Measurements from ENCODE around the gene CEP128.

The CEP128 gene

GRCh38 chr14:80781972-80782367 is 159.6 kb downstream of the CEP128 start (continued):
- TF ChIP-seq ZNF510 (tag by site-specific recombination; IDR thresholded peaks at IDR 0.05; ENCODE audit: insufficient replicate concordance) (no peak), ZNF202 (tag by site-specific recombination; IDR thresholded peaks at IDR 0.05; ENCODE audit: borderline replicate concordance) (no peak), ZNF621 (tag by site-specific recombination; IDR thresholded peaks at IDR 0.05) (no peak), ZNF610 (tag by site-specific recombination; IDR thresholded peaks at IDR 0.05; ENCODE audit: borderline replicate concordance) (no peak)

GRCh38 chr14:80780500-80780899 is 161.0 kb downstream of the CEP128 start:
- ChIA-PET CTCF (interaction anchor here (0.7 kb wide), 1 partner anchor 64 kb away, joined by 3 read pairs; no protein-coding TSS in a partner anchor), POLR2A (no interaction called here)

GRCh38 chr14:80776657-80777056 is 164.9 kb downstream of the CEP128 start:
- no peaks in the 10 kb centered on the region for H3K36me3 ChIP-seq (ENCODE audit: control insufficient read depth in 2 of 2, insufficient read depth in 1 of 2, low read length in 2 of 2)
- TF ChIP-seq ZNF423 (tag by site-specific recombination; IDR thresholded peaks at IDR 0.05) (no peak), ZNF530 (tag by site-specific recombination; IDR thresholded peaks at IDR 0.05; ENCODE audit: low read depth) (no peak), ZNF449 (tag by site-specific recombination; IDR thresholded peaks at IDR 0.05) (no peak), ZNF660 (tag by site-specific recombination; IDR thresholded peaks at IDR 0.05) (no peak), ZNF274 (IDR thresholded peaks at IDR 0.05; ENCODE audit: low read length) (no peak), ZNF274 (tag by site-specific recombination; IDR thresholded peaks at IDR 0.05; ENCODE audit: borderline replicate concordance) (no peak), ZNF621 (tag by site-specific recombination; IDR thresholded peaks at IDR 0.05) (no peak), GFI1B (tag by site-specific recombination; IDR thresholded peaks at IDR 0.05) (no peak), ZNF654 (tag by site-specific recombination; IDR thresholded peaks at IDR 0.05; ENCODE audit: low read depth) (no peak), RBAK (tag by site-specific recombination; IDR thresholded peaks at IDR 0.05) (no peak)
- TF ChIP-seq, protein P1, sequence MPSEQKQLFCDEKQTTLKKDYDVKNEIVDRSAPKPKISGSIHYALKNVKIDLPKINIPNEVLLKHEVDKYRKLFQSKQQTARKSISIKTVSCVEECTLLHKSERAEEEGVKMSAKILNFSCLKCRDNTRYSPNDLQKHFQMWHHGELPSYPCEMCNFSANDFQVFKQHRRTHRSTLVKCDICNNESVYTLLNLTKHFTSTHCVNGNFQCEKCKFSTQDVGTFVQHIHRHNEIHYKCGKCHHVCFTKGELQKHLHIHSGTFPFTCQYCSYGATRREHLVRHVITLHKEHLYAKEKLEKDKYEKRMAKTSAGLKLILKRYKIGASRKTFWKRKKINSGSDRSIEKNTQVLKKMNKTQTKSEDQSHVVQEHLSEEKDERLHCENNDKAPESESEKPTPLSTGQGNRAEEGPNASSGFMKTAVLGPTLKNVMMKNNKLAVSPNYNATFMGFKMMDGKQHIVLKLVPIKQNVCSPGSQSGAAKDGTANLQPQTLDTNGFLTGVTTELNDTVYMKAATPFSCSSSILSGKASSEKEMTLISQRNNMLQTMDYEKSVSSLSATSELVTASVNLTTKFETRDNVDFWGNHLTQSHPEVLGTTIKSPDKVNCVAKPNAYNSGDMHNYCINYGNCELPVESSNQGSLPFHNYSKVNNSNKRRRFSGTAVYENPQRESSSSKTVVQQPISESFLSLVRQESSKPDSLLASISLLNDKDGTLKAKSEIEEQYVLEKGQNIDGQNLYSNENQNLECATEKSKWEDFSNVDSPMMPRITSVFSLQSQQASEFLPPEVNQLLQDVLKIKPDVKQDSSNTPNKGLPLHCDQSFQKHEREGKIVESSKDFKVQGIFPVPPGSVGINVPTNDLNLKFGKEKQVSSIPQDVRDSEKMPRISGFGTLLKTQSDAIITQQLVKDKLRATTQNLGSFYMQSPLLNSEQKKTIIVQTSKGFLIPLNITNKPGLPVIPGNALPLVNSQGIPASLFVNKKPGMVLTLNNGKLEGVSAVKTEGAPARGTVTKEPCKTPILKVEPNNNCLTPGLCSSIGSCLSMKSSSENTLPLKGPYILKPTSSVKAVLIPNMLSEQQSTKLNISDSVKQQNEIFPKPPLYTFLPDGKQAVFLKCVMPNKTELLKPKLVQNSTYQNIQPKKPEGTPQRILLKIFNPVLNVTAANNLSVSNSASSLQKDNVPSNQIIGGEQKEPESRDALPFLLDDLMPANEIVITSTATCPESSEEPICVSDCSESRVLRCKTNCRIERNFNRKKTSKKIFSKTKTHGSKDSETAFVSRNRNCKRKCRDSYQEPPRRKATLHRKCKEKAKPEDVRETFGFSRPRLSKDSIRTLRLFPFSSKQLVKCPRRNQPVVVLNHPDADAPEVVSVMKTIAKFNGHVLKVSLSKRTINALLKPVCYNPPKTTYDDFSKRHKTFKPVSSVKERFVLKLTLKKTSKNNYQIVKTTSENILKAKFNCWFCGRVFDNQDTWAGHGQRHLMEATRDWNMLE (tag by site-specific recombination; conservative IDR thresholded peaks at IDR 0.05; ENCODE audit: low read depth): no peak
- H3K4me1 ChIP-seq (ENCODE audit: control insufficient read depth, insufficient read depth, low read length): no peaks in the 10 kb centered on the region
- H3K27ac ChIP-seq (ENCODE audit: extremely low read depth, low read depth, low read length): no peak overlapping the region
- CTCF ChIA-PET: no interaction called here
- H3K9me3 ChIP-seq (ENCODE audit: control insufficient read depth, insufficient read depth, low read depth, low read length): no peaks in the 10 kb centered on the region
- POLR2A ChIA-PET: no interaction called here
- no peak overlapping the region for H3K4me3 ChIP-seq (ENCODE audit: low read depth, low read length)

More at GRCh38 chr14:80780500-80780899, 161.0 kb downstream of the CEP128 start:
- H3K27ac ChIP-seq (ENCODE audit: extremely low read depth, low read depth, low read length): no peak overlapping the region
- no peak for TF ChIP-seq EGR2 (tag by site-specific recombination; IDR thresholded peaks at IDR 0.05; ENCODE audit: low read depth)
- TF ChIP-seq ZNF621 (tag by site-specific recombination; IDR thresholded peaks at IDR 0.05): no peak
- no peak for TF ChIP-seq ZNF423 (tag by site-specific recombination; IDR thresholded peaks at IDR 0.05)
- TF ChIP-seq ZSCAN23 (tag by site-specific recombination; IDR thresholded peaks at IDR 0.05): no peak
- no peak for TF ChIP-seq ZNF223 (tag by site-specific recombination; IDR thresholded peaks at IDR 0.05)
- TF ChIP-seq ZNF585B (tag by site-specific recombination; IDR thresholded peaks at IDR 0.05): no peak
- TF ChIP-seq ZNF433 (tag by site-specific recombination; IDR thresholded peaks at IDR 0.05; ENCODE audit: low read depth): no peak
- no peak for TF ChIP-seq ZNF211 (tag by site-specific recombination; IDR thresholded peaks at IDR 0.05; ENCODE audit: low read depth)
- no peak for TF ChIP-seq MZF1 (tag by site-specific recombination; IDR thresholded peaks at IDR 0.05; ENCODE audit: borderline replicate concordance)
- no peak for TF ChIP-seq ZNF623 (tag by site-specific recombination; IDR thresholded peaks at IDR 0.05)
- TF ChIP-seq ZNF580 (tag by site-specific recombination; IDR thresholded peaks at IDR 0.05): no peak
- peaks cover 0 to 4% of the 10 kb centered on the region in 2 experiments; a peak in 1 of 3 replicates for H3K36me3 ChIP-seq (ENCODE audit: control insufficient read depth in 2 of 2, insufficient read depth in 1 of 2, low read length in 2 of 2)
- no peaks in the 10 kb centered on the region for H3K4me1 ChIP-seq (ENCODE audit: control insufficient read depth, insufficient read depth, low read length)
- H3K9me3 ChIP-seq (ENCODE audit: control insufficient read depth, insufficient read depth, low read depth, low read length): no peaks in the 10 kb centered on the region
- no peak overlapping the region for H3K4me3 ChIP-seq (ENCODE audit: low read depth, low read length)

Data from HEK293 (cell line).